GM12878 (cell line): ENCODE data around the gene SRBD1. TPM values are rescaled to one million over a fixed set of nuclear protein-coding genes. Genes with fewer than 3 reads are reported as not detected.

Experiments
- ATAC-seq: fragments of 200-7000 bp; cut with Tn5 transposase; 3 replicates; pipeline ENCODE4 v1.9.1; 2020; ENCODE audit warnings: mild to moderate bottlenecking, moderate library complexity
- BruUV-seq: library from RNA; stranded (reverse); fragments of 400-500 nt; replicated peaks from 2 replicates; lab custom pipeline; 2021; lab: Mats Ljungman, UMichigan
- CTCF ChIA-PET: fragments of 300-600 bp; sonication (Branson Sonifier 250); formaldehyde crosslinking; extraction: SDS; loops from one replicate; lab custom pipeline; 2021; ENCODE audit warnings: inconsistent platforms; lab: Yijun Ruan, JAX
- POLR2A ChIA-PET: fragments of 350-600 bp; formaldehyde crosslinking; extraction: SDS; loops from one replicate; lab custom pipeline; 2021; ENCODE audit warnings: inconsistent platforms; lab: Charles Lee
- RAD21 ChIA-PET: fragments of 300-600 bp; sonication (Branson Sonifier 250); formaldehyde crosslinking; loops from one replicate; lab custom pipeline; 2023; ENCODE audit warnings: antibody characterized with exemption; ENCODE audit not compliant: unreplicated experiment; lab: Charles Lee
- SMC1A ChIA-PET: fragments of 300-600 bp; sonication (Branson Sonifier 250); formaldehyde crosslinking; loops from one replicate; lab custom pipeline; 2023; ENCODE audit not compliant: unreplicated experiment, uncharacterized antibody; lab: Charles Lee
- DNase-seq: peaks from one replicate; pipeline ENCODE4 v3.0.0-alpha.2; 2011; ENCODE audit warnings: low read depth, low spot score
- FAIRE-seq: peaks from 3 replicates; lab custom pipeline; 2011; peaks lifted over from hg19 to GRCh38; lab: Jason Lieb, UNC
- H2AFZ ChIP-seq: 2 replicates; pipeline ENCODE4 v1.6.0; 2011; ENCODE audit warnings: low read depth, low read length, control low read depth; ENCODE audit not compliant: control insufficient read depth
- H3K27ac ChIP-seq: 2 replicates; pipeline ENCODE4 v1.5.1; 2011; ENCODE audit warnings: control low read depth; ENCODE audit not compliant: control insufficient read depth, insufficient read depth
- H3K27me3 ChIP-seq, 2 experiments: replicated peaks in 1 of 2; 2 replicates each; pipeline versions ENCODE4 v1.6.0 to v1.6.1; 2011; ENCODE audit warnings: low read length in 1 of 2; ENCODE audit not compliant: control insufficient read depth in 2 of 2, insufficient read depth in 2 of 2
- H3K36me3 ChIP-seq, 2 experiments: 2 replicates each; pipeline ENCODE4 v1.5.1; 2011; ENCODE audit warnings: low read length in 1 of 2; ENCODE audit not compliant: control insufficient read depth in 2 of 2, insufficient read depth in 2 of 2
- H3K4me1 ChIP-seq: 2 replicates; pipeline ENCODE4 v1.6.1; 2011; ENCODE audit warnings: mild to moderate bottlenecking, low read length, moderate library complexity, mixed read lengths; ENCODE audit not compliant: control insufficient read depth, insufficient read depth
- H3K4me2 ChIP-seq: 2 replicates; pipeline ENCODE4 v1.6.0; 2011; ENCODE audit warnings: control low read depth; ENCODE audit not compliant: control insufficient read depth, insufficient read depth
- H3K4me3 ChIP-seq: fragments of 200-600 bp; sonication (generic); 2 replicates; pipeline ENCODE4 v1.5.1; 2016
- H3K79me2 ChIP-seq: 2 replicates; pipeline ENCODE4 v1.6.0; 2011; ENCODE audit warnings: low read length; ENCODE audit not compliant: control insufficient read depth, insufficient read depth
- H3K9ac ChIP-seq: 2 replicates; pipeline ENCODE4 v1.8.0; 2011; ENCODE audit warnings: low read length, control low read depth, mixed read lengths; ENCODE audit not compliant: control insufficient read depth, insufficient read depth
- H3K9me3 ChIP-seq: replicated peaks from 3 replicates; pipeline ENCODE4 v1.5.1; 2011; ENCODE audit warnings: mild to moderate bottlenecking, low read length; ENCODE audit not compliant: control insufficient read depth, insufficient read depth
- H4K20me1 ChIP-seq: 2 replicates; pipeline ENCODE4 v1.6.0; 2011; ENCODE audit not compliant: control insufficient read depth, insufficient read depth
- MTA2 ChIP-seq: fragments of 450-650 bp; IDR thresholded peaks from 2 replicates; pipeline ENCODE4 v1.6.1; 2016; ENCODE audit warnings: low read depth, mild to moderate bottlenecking, moderate library complexity
- REST ChIP-seq: IDR thresholded peaks from 2 replicates; pipeline ENCODE4 v1.6.1; 2012; ENCODE audit warnings: mild to moderate bottlenecking, low read depth, low read length
- ZBTB33 ChIP-seq: fragments of 450-650 bp; IDR thresholded peaks from 2 replicates; pipeline ENCODE4 v1.6.1; 2017; ENCODE audit warnings: mild to moderate bottlenecking
- WGBS: methylation state at CpG from one replicate; pipeline ENCODE4 v1.1.6; 2016; ENCODE audit warnings: low lambda C conversion rate; ENCODE audit not compliant: insufficient replicate concordance, insufficient coverage; ENCODE audit errors: missing lambda C conversion rate; 5-methylcytosine and 5-hydroxymethylcytosine counted together
- in situ Hi-C: fragments of 300-500 bp; cut with MboI; formaldehyde crosslinking; loops from 9 replicates; pipeline ENCODE4 v1.14.3; 2018; ENCODE audit warnings: mixed read lengths
- intact Hi-C: fragments of 100-400 bp; cut with micrococcal nuclease; formaldehyde crosslinking; loops from one replicate; pipeline ENCODE4 v1.14.2; 2022; ENCODE audit not compliant: unreplicated experiment
- polyA plus RNA-seq, 11 experiments: library from polyadenylated mRNA; depleted of rRNA in 4 of 11; unstranded in 6 of 11; stranded (reverse) in 5 of 11; fragments of >200 nt; fragmentation: Nextera tagmentation in 4 of 11; fragmentation: Illumina TruSeq in 1 of 11; extraction: Ambion mirVana in 4 of 11; extraction: Trizol in 1 of 11; gene quantifications; 1 replicate in 1 of 11; 2 replicates in 10 of 11; pipeline versions ENCODE4 v1.2.1 to v1.2.3, GENCODE V29; 2011 to 2016; ENCODE audit warnings: inconsistent platforms in 2 of 11, missing spikeins in 2 of 11, low read depth in 1 of 11
- total RNA-seq, 4 experiments: library from RNA; depleted of rRNA in 3 of 4; stranded (reverse); fragments of >200 nt in 3 of 4; fragmentation: Illumina TruSeq in 1 of 4; extraction: Trizol in 1 of 4; gene quantifications; 2 replicates each; pipeline versions ENCODE4 v1.2.1 to v1.2.3, GENCODE V29; 2013 to 2021

The SRBD1 gene
- total and polyA plus RNA-seq, 10 of the 15 experiments (the other 5 are each of a cell fraction or from before 2014, with no cell fraction given): 9.7 to 33.1 (median 20.1) TPM

- TF ChIP-seq ZBTB33: no peak
- TF ChIP-seq REST: no peak
Measured at GRCh38 chr2:45554742-45555140, 56.3 kb downstream of the SRBD1 start (continued).

- no peaks in the 10 kb centered on the region for H3K4me1 ChIP-seq
- no TSS peak for BruUV-seq
- intact Hi-C loops (no loop called here), in situ Hi-C loops (no loop called here)
- no peaks in the 10 kb centered on the region for H3K79me2 ChIP-seq
- no peaks in the 10 kb centered on the region for H3K9me3 ChIP-seq
- SMC1A ChIA-PET: interaction anchor here (1.3 kb wide), 1 partner anchor 14 kb away, joined by 4 read pairs; no protein-coding TSS in a partner anchor
- H3K9ac ChIP-seq: no peak overlapping the region
- no peak for ATAC-seq
- no peak overlapping the region for H3K4me2 ChIP-seq
- FAIRE-seq: no peak
- H3K4me3 ChIP-seq: no peak overlapping the region
- no peak for TF ChIP-seq MTA2
- POLR2A ChIA-PET: interaction anchor here (0.6 kb wide), 1 partner anchor 1126 kb away, joined by 3 read pairs; no protein-coding TSS in a partner anchor
- no peak overlapping the region for H3K27ac ChIP-seq
- H4K20me1 ChIP-seq: no peaks in the 10 kb centered on the region
- no peaks in the 10 kb centered on the region; a peak in 1 of 4 replicates for H3K36me3 ChIP-seq
- RAD21 ChIA-PET: no interaction called here
- no peaks in the 10 kb centered on the region for H3K27me3 ChIP-seq
- CTCF ChIA-PET: interaction anchor here (0.9 to 1.3 kb wide), 3 partner anchors 19 to 59 kb away, joined by 3 read pairs; no protein-coding TSS in a partner anchor
- no peak for DNase-seq
- 50% methylated on average over 2 of the region's 2 CpGs for WGBS
- H2AFZ ChIP-seq: no peak overlapping the region
Measured at GRCh38 chr2:45554073-45554741, 56.9 kb downstream of the SRBD1 start.
